Stimulated activated CD8-positive, alpha-beta memory T cell treated with anti-CD3 and anti-CD28 coated beads, Interleukin-12 subunit alpha, Interleukin-12 subunit beta, amount 100 ng/mL, for 24 hours (primary cell): Measurements from ENCODE around the gene SYNE2.

ENCODE experiments used
- DNase-seq: peaks from one replicate; pipeline ENCODE4 v3.0.0-alpha.2; 2020; ENCODE audit errors: extremely low read depth

The SYNE2 gene

DNA sequence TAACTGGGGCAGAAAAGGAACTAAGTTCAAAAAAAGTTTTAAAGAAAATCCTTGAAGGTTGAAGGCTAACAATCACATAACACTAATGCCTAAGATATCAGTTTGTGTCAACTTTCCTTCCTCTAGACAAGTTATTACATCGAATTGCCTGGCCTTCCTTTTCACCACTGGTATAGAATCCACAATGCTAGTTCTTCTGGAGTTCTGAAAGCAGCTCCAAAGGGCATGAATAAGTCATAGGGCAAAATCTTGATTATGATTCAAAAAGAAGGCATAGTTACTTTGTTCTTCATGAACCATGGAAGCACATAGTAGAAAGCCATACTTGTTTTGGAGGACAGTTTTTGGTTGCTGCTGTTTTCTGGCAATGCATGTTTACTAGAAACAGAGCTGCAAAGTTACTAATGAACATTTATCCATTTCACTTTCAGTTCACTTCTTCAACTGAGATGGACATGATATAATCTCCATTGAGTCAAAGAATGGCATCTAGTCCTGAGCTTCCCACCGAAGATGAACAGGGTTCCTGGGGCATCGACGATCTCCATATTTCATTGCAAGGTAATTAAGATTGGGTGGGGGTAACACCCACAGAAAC is 56.0 kb downstream of the SYNE2 start:
- DNase-seq, result no peak

DNA sequence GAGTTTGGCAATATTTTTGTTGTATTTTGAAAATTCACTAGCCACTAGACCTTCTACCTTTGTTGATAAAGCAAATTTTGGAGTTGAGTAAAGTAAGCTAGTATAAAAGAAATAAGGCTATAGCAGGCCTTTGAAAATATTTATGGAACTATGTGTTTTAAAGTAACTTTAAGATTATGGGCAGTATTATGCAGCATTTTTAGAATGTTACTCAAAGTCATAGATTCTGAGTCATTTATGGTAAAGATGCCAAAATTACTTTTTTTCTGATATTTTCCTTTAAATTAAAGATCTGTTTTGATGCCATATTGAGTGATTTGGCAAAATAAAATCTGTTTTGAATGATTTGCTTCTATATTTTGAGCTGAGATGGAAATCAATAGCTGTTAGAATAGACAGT is 57.2 kb downstream of the SYNE2 start:
- DNase-seq, result no peak

DNA sequence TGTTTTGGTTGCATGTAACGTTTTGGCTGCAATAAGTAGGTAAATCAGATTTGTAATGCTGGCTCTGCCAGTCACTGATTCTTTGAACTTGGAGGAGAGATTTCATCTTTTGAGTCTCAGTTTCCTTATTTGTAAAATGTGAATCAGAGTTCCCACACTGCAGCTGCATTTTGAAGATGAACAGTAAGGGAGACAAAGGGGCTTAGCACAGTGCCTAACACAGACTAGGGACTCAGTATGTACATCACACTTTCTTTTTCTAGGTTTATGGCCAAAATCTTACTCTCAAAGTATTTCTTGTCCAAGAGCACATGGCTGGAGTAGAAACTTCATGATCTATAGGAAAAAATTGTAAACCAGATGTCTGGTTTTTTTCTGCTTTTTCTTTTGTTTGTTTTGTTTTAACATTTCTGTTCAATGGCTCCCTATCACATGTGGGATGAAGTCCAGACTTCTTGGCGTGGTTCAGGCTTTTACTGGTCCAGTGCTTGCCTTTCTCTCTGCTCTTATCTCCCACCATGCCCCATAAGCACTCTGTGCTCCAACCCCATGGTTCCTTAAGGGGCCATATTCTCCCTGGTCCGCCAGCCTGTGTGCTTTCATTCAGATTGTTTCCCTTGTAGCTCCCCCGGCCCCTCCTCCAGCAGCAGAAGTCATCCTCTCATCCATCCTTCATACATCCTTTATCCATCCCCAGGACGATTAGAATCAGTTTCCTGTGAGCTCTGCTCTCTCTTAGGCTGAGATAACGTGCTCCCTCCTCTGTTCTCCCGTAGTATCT is 58.0 kb downstream of the SYNE2 start:
- DNase-seq, result no peak

DNA sequence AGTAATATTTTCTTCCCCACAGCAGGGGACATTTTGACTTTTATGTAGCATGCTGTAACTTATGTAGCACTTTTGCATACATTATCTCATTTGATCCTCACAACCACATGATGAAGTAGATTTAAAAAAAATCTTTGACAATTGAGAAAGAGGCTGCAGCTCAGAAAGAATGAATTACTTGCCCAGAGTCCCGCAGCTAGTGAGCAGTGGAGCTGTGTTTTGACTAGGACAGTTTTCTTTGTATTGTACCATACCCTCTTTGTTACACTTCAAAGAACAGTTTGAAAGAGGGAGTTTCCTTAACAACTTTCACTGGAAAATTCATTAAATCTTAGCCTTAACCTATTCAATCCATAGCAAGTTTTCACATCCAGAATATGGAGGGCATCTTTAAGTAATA is 58.6 kb downstream of the SYNE2 start:
- no peak for DNase-seq

DNA sequence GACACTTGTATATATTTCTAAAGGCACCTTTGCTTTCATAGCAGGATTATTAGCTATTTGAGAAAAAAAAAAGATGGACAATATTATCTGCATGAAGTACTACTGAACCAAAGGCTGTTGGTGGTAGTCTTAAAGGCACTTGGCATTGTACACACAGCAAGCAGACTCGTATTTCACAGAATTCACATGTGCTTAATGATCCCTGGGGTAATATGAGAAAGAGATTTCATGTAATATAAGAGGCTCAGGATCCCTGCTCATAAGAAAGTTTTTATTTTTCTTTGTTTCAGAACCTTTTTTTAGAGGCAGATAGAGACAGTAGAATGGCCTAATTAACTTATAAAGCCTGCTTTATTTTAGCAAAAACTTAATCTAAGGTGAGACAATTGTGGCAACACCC is 59.5 kb downstream of the SYNE2 start:
- DNase-seq, result no peak

GRCh38 chr14:63918411-63918810 is 65.6 kb downstream of the SYNE2 start:
- DNase-seq, result no peak

- no peak for DNase-seq
Observed at GRCh38 chr14:63922696-63923421, 70.1 kb downstream of the SYNE2 start.

DNA sequence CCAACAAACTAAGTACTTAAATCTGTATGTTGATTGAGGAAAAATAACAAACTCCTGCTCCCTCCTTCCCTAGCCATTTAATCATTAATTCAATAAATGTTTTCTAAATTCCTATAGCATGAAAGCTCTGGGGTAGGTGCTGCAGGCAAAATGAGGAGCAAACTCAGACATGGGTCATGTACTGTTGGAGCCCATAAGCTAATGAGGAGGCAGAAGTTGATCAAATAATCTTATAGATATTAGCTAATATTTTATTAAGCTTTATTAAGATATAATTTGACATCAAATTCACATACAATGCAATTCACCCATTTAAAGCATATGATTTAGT is 70.6 kb downstream of the SYNE2 start:
- no peak for DNase-seq

DNA sequence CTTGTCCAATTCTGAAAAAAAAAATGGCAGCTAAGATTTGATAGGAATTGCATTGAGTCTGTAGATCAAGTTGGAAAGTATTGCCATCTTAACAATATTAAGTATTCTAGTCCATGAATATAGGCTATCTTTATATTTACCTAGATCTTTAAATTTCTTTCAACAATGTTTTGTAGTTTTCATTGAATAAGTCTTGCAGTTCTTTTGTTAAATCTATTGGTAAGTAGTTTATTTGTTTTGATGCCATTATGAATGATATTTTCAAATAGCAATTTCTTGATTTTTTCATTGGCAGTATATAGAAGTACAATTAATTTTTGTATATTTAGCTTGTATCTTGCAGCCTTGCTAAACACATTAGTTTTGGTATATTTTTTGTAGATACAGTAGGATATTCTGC is 71.6 kb downstream of the SYNE2 start:
- DNase-seq, result no peak

DNA sequence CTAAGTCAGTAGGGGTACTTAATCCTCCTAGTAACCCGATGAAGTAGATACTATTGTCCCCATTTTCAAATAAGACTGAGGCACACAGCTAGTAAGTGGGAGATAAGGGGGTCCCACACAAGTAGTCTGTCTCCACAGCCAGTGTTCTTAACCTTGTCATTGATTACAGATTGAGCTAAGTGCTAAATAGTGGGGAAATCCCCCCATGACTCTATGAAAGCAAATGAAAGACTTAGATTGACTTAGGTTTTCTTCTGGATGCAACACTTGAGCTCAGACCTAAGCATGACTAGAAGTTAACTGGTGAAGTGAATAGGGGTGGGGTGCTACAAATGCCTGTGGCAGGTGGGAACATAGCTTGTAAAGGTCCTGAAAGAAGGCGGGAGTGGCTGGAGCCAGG is 73.8 kb downstream of the SYNE2 start:
- DNase-seq, result no peak

DNA sequence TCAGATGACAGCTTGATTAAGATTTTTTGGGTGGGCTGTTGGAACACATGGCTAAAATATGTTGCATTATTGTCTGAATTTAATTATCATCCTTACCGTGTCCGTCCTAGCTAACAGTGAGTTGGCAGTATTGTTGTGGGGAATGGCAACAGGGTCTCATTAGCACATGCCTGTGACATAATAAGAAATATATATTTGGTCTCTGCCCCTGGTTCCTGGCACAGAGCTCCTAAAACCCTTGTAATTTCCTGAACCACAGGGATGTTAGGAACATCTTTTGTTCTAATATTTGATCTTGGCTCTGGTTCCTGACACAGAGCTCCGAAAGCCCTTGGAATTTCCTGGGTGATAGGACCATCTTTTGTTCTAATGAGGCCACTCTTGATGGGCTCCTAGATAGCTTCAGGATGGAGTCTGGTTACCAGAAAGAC is 76.0 kb downstream of the SYNE2 start:
- DNase-seq, result no peak

- no peak for DNase-seq
Observed at GRCh38 chr14:63933110-63933509, 80.3 kb downstream of the SYNE2 start.

GRCh38 chr14:63933711-63934110 is 80.9 kb downstream of the SYNE2 start:
- no peak for DNase-seq

GRCh38 chr14:63938198-63939005 is 85.6 kb downstream of the SYNE2 start:
- no peak for DNase-seq

DNA sequence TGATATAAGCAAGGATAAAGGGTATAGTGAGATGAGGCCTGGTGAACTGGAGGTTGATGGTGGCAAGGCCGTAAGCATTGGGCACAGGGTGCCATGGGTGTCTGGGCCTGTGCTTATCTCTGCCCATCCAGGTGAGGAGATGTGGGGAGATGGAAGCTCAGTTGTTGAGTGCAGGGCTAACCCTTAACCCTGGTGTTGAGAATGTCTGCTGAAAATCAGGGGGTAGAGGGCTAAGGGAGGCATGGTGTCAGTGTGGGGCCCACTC is 86.1 kb downstream of the SYNE2 start:
- no peak for DNase-seq

- no peak for DNase-seq
Observed at GRCh38 chr14:63940387-63940786, 87.6 kb downstream of the SYNE2 start.

DNA sequence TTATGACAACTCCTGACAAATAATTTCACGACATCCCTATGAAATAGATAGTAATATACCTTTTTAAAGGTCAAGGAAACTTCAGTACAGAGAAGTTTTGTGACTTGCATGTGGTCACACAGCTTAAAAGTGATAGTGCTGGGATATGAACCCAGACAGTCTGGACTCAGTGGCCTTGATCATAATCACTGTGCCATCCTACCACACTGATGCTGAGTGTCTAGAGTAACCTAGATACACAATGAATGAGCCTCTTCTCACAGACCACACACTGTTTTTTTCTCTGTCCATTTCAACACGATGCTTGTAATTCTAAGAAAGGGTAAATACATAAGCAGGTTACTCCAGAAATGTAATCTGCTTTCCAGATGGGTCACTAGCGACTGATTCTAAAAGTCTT is 88.2 kb downstream of the SYNE2 start:
- DNase-seq, result no peak

GRCh38 chr14:63949696-63950095 is 96.9 kb downstream of the SYNE2 start:
- DNase-seq, result no peak

GRCh38 chr14:63951021-63951420 is 98.2 kb downstream of the SYNE2 start:
- no peak for DNase-seq

- DNase-seq, result no peak
Observed at GRCh38 chr14:63951429-63951828, 98.6 kb downstream of the SYNE2 start.

GRCh38 chr14:63952053-63952932 is 99.5 kb downstream of the SYNE2 start:
- no peak for DNase-seq
